Measurements from ENCODE around the gene ITGA2B. TPM values are rescaled to one million over a fixed set of nuclear protein-coding genes. Genes with fewer than 3 reads are reported as not detected.

Gene ITGA2B
- total and polyA plus RNA-seq, 2 of the 8 experiments (the other 6 are each of a cell fraction or from before 2014, with no cell fraction given): 6.9 to 12.3 TPM

- CTCF ChIA-PET (ENCODE audit: partially characterized antibody): interaction anchor here (1.0 to 1.5 kb wide), 2 partner anchors 25 to 28 kb away, joined by 3 read pairs; no protein-coding TSS in a partner anchor
- H2AFZ ChIP-seq (ENCODE audit: low read length): no peak overlapping the region
- H2BK12ac ChIP-seq (ENCODE audit: low read depth, low read length): peak overlapping the region; percentile 39; the same call in 1 of the 2 replicates
- no peak overlapping the region for H4K91ac ChIP-seq (replicated peaks; ENCODE audit: insufficient read length, low read length)
- H4K5ac ChIP-seq (ENCODE audit: insufficient read length, low read depth, low read length): no peak overlapping the region
- no peak overlapping the region for H3K23ac ChIP-seq (ENCODE audit: insufficient read length)
- no peaks in the 10 kb centered on the region for H3K79me1 ChIP-seq (ENCODE audit: low read depth, low read length)
- POLR2A ChIA-PET (ENCODE audit: partially characterized antibody): no interaction called here
- 89% methylated on average over 6 of the region's 6 CpGs; no CpG with 5 or more reads in 1 of the 2 experiments for WGBS, 2 experiments (ENCODE audit: extremely low coverage in 1 of 2, insufficient coverage in 1 of 2, insufficient read length in 1 of 2, insufficient replicate concordance in 2 of 2, low coverage in 1 of 2, low lambda C conversion rate in 2 of 2, missing lambda C conversion rate in 1 of 2)
- DNase-seq (ENCODE audit: low read depth in 1 of 2, low spot score in 2 of 2) (no peak), FAIRE-seq (no peak)
- no peak overlapping the region for H2BK5ac ChIP-seq (ENCODE audit: low read depth, low read length)
- peaks cover 0 to 4% of the 10 kb centered on the region in 2 experiments for H4K20me1 ChIP-seq (replicated peaks in 1 of 2; ENCODE audit: control insufficient read depth in 1 of 2, insufficient read depth in 2 of 2, low read length in 2 of 2)
- H3K4me3 ChIP-seq (ENCODE audit: extremely low read depth in 1 of 4, insufficient read depth in 2 of 4, low read depth in 3 of 4, low read length in 4 of 4): no peak overlapping the region
- no peak overlapping the region for H3K27ac ChIP-seq (ENCODE audit: low read depth, low read length)
- no peak overlapping the region for H2BK15ac ChIP-seq (ENCODE audit: low read length)
- H3K23me2 ChIP-seq (ENCODE audit: low read depth, low read length): peaks cover 12% of the 10 kb centered on the region; the same call in 1 of the 2 replicates
- H2BK120ac ChIP-seq (replicated peaks; ENCODE audit: low read depth, low read length): no peak overlapping the region
- no peak overlapping the region for H3K18ac ChIP-seq (ENCODE audit: extremely low read depth, low read length)
- H3K56ac ChIP-seq (replicated peaks; ENCODE audit: insufficient read length, low read depth, low read length): no peak overlapping the region
- no peak overlapping the region for H3K4ac ChIP-seq (replicated peaks; ENCODE audit: insufficient read length, low read depth, low read length)
- no peaks in the 10 kb centered on the region for H3K36me3 ChIP-seq (ENCODE audit: control insufficient read depth in 2 of 4, insufficient read depth in 4 of 4, low read length in 3 of 4)
- H3K4me1 ChIP-seq (replicated peaks in 1 of 4; ENCODE audit: control insufficient read depth in 3 of 4, insufficient read depth in 4 of 4, low read length in 3 of 4): peaks cover 3 to 21% (median 7%) of the 10 kb centered on the region in 4 experiments; a peak in 6 of 7 replicates
- no peaks in the 10 kb centered on the region for H3K79me2 ChIP-seq (ENCODE audit: control insufficient read depth in 1 of 2, insufficient read depth in 2 of 2, low read length in 2 of 2)
- H2BK20ac ChIP-seq (ENCODE audit: low read length): no peak overlapping the region
- no peak overlapping the region for H4K8ac ChIP-seq (ENCODE audit: extremely low read depth, insufficient read depth, low read length)
- no peak overlapping the region for H3K14ac ChIP-seq (ENCODE audit: insufficient read length)
- no peak overlapping the region for H2AK5ac ChIP-seq (ENCODE audit: low read depth, low read length)
- no peaks in the 10 kb centered on the region for H3K9me3 ChIP-seq (ENCODE audit: insufficient read depth in 2 of 2, low read depth in 1 of 2, low read length in 1 of 2)
- H3K9ac ChIP-seq (replicated peaks in 1 of 4; ENCODE audit: extremely low read depth in 1 of 4, low read depth in 3 of 4, low read length in 3 of 4): no peak overlapping the region
- peaks cover 10 to 34% (median 31%) of the 10 kb centered on the region in 4 experiments for H3K27me3 ChIP-seq (replicated peaks in 1 of 4; ENCODE audit: control insufficient read depth in 3 of 4, extremely low read depth in 1 of 4, insufficient read depth in 3 of 4, low read length in 3 of 4)
- no peak overlapping the region for H3K4me2 ChIP-seq (ENCODE audit: insufficient read depth in 1 of 2, low read depth in 2 of 2, low read length in 2 of 2)
- TF ChIP-seq NANOG (IDR thresholded peaks at IDR 0.05; ENCODE audit: insufficient read depth, low read depth, low read length, poor library complexity, severe bottlenecking): no peak
- no peak for TF ChIP-seq E2F6 (IDR thresholded peaks at IDR 0.05)
Observed at GRCh38 chr17:44382917-44383316, 6.5 kb downstream of the ITGA2B start.
